Stimulated activated CD8-positive, alpha-beta memory T cell treated with anti-CD3 and anti-CD28 coated beads, Interleukin-4, amount 100 ng/mL, for 1 hour (primary cell): ENCODE measurements around the gene CARD14.
A peak's percentile ranks its signal among the peaks of the same experiment; 100 is the strongest.

Experiments used
- DNase-seq, 2 donors: peaks; one replicate each; pipeline ENCODE4 v3.0.0-alpha.2; 2020; ENCODE audit warnings: low read depth in 2 of 2, low spot score in 1 of 2

CARD14 gene

DNA sequence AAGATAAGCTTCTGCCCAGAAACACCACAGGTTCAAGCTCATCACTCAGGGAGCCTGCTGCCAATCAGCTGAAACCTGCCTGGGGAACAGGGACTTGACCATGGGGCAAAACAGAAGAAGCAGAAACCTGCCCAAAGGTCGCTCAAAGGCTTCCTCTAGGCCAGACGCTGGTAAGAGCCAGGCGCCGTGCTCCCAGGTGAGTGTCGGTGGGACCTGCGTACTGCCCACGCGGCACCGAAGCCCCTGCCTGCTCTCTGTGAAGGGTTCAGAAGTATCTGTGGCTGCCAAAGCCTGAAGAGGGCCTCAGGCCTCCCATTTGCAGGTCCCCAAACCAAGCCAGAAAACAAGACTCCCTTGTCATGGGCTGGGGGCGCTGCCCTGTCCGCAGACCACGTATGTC, 39.9 kb downstream of the CARD14 start:
- no peak for DNase-seq

- DNase-seq, result no peak
Measured at GRCh38 chr17:80210348-80211108, 40.7 kb downstream of the CARD14 start.

- no peak for DNase-seq
Measured at GRCh38 chr17:80212109-80212508, 42.3 kb downstream of the CARD14 start.

DNA sequence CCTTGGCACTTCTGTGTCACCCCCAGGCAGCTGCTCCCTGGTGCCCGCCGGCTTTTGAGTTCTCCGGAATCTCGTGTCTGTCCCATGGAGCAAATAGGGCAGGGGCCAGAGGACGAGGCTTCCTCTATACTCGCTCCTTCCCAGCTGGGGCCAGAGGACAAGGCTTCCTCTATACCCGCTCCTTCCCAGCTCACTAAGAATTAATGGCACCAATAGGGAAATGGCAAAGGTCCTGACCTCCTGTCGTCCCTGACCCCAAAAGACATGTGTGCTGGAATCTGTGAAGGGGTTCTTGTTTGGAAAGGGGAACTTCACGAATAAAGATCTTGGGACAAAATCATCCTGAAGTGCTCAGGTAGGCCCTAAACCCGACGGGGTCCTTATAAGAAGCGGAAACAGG, 42.7 kb downstream of the CARD14 start:
- DNase-seq, result no peak

- DNase-seq, result no peak
Measured at GRCh38 chr17:80212962-80213642, 43.3 kb downstream of the CARD14 start.

DNA sequence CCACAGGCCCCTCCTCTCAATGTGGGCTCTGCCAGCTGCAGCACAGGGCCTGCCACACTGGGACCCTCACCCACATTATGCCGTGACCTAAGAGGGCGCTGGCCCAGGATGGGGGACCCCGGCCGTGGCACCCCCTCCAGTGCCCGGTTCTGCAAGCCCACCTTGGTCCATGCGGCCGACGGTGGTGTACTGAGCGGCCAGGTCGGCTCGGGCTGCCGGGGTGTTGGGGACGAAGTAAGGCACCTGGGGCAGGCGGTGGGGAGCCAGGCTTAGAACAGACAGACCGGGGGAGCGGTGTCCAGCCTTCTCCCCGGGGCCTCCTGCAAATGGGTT, 43.8 kb downstream of the CARD14 start:
- DNase-seq, result no peak

GRCh38 chr17:80214012-80214877, 44.4 kb downstream of the CARD14 start:
- DNase-seq, result no peak

DNA sequence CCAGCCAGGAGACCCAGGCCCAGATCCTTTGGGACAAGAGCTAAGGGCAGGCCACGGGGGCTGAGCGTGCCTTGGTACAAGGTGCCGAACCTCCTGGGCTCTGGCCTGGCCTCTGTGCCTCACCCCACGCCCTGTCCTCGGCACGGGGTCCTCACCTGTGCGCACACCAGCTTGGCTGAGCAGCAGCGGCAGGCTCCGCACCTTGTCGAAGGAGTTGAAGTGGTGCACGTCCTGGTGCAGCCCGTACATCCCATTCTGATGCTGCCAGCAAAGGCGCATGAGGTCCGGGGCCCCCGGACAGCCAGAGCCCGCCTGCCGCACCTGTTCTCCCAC, 45.0 kb downstream of the CARD14 start:
- no peak for DNase-seq

GRCh38 chr17:80216473-80217456, 46.9 kb downstream of the CARD14 start:
- DNase-seq, result no peak

- DNase-seq, result no peak
Measured at GRCh38 chr17:80217703-80218362, 48.0 kb downstream of the CARD14 start.

DNA sequence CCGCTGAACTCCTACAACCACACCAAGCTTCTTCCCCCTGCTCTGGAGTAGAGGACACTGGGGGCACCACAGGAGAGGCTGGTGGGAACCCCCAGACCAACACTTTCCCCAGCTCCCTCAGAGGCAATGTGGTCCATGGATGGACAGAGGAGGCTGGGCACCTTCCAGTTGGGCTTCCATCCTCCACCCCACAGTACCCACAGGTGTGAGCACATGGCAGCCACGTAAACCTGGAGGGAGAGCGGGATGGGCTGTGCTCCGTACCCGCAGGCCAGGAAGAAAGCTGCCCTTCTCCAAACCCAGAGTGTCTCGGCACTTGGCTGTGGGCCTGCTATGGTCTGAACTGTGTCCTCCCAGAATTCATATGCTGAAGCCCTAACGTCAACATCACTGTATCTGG, 48.6 kb downstream of the CARD14 start:
- no peak for DNase-seq

- peak; percentile 91 to 95 for DNase-seq
Measured at GRCh38 chr17:80219013-80219762, 49.4 kb downstream of the CARD14 start.

GRCh38 chr17:80219763-80220053, 49.9 kb downstream of the CARD14 start:
- DNase-seq, result no peak

- DNase-seq, result peak; percentile 35 to 42
Measured at GRCh38 chr17:80220054-80220735, 50.4 kb downstream of the CARD14 start, which contains the start of the genes SGSH and SLC26A11. Gene SGSH (minus strand): TSS chr17:80220333. CDS start chr17:80220313, 20 bp downstream. Gene SLC26A11 (plus strand): TSS chr17:80220427. CDS start chr17:80221561, 1,134 bp downstream.

DNA sequence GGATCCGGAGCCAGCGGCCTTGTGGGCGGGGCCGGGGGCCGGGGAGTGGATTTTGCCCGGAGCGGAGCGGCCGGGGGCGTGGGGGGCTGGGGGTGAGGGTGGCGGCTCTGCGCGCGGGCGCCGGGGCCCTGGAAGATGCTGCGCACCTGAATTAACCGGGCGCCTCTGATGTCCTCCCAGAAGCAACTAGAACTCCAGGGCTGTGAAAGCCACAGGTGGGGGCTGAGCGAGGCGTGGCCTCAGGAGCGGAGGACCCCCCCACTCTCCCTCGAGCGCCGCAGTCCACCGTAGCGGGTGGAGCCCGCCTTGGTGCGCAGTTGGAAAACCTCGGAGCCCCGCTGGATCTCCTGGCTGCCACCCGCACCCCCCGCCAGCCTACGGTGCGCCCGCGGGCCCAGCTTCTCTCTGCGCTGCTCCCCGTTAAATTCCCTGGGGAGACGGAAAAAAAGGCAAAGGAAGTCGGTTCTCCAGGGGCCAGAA, 50.9 kb downstream of the CARD14 start:
- no peak for DNase-seq

- no peak for DNase-seq
Measured at GRCh38 chr17:80221351-80222105, 51.7 kb downstream of the CARD14 start.

DNA sequence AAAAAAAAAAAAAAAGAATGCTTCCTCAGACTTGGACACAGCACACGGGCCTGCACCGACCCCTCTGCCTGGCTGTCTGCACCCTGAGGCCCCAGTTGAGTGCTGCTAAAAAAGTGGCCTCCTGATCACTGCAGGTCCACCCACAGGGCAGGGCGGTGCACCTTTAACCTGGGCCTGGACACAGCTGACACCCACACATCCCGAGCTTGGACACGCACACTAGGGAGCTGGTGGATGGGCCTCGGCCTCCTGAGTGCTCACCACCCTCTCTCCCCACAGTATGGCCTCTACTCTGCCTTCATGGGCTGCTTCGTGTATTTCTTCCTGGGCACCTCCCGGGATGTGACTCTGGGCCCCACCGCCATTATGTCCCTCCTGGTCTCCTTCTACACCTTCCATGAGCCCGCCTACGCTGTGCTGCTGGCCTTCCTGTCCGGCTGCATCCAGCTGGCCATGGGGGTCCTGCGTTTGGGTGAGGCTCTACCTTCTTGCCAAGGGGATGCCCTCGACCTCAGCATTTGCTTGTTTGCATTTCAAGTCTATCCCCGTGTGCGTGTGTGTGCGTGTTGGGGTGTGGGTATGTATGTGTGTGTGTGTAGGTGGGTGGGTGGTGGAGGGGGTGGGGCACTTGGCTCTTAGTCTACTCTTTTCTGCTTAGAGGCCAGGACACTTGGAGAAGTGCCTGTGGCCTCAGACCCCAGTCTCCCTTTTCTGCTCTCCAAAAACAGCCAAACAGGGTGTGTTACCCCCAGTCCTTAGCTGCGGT, 52.7 kb downstream of the CARD14 start:
- DNase-seq, result no peak
